GM18517 (cell line): ENCODE measurements around the gene JADE2.
A peak's percentile ranks its signal among the peaks of the same experiment; 100 is the strongest.

Source experiments
- ATAC-seq: cut with Tn5 transposase; IDR thresholded peaks from one replicate; pipeline ENCODE4 v1.9.1; 2021; ENCODE audit warnings: mild to moderate bottlenecking, moderate library complexity; ENCODE audit not compliant: unreplicated experiment

Gene JADE2

DNA sequence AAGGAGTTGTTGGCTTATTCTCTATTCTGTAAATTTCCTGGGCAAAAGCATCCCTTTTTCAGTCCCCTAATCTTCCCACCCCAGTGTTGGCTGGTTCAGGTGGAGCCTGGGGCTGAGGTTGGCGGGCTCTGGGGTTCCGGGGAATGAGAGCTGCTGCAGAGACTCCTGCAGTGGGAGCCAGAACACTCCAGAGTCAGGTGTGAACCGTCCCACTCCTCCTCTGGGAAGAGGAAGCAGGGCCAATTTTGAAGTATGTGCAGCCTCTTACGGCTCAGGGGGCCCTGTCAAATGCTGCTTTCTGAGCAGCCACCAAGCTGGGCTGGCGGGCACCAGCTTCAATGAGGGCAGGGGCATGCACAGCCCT is 42.8 kb downstream of the JADE2 start:
- ATAC-seq, result no peak

- no peak for ATAC-seq
Measured at GRCh38 chr5:134568761-134569695, 43.6 kb downstream of the JADE2 start.

DNA sequence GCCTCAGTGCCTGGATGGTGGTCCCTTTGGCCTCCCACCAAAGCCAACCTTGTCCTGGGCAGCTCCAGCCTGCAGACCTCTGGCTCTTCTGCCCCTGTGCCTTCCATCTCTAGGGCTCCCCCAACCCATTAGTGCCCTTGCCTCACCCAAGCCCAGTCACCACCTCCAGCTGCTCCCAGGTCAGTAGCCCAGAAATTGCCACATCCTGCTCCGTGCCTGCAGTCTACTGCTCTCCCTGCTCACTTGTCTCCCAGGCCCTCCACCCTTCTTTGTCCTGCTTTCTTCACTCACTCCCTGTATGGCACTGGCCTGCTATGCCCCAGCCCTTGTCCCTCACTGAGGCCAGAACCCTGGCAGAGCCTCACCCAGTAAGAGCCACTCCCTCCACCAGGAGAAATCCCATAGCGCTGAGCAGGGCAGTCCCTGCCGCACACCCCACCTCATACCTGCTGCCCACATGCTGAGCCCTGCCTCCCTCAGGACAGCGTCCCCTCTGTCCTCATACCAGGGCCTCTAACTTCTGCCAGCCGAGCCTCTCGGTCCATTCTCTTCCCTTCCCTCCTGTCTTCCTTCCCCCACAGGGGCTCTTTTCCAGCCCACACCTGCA is 44.4 kb downstream of the JADE2 start:
- no peak for ATAC-seq

- ATAC-seq, result no peak
Measured at GRCh38 chr5:134570365-134570758, 44.9 kb downstream of the JADE2 start.

DNA sequence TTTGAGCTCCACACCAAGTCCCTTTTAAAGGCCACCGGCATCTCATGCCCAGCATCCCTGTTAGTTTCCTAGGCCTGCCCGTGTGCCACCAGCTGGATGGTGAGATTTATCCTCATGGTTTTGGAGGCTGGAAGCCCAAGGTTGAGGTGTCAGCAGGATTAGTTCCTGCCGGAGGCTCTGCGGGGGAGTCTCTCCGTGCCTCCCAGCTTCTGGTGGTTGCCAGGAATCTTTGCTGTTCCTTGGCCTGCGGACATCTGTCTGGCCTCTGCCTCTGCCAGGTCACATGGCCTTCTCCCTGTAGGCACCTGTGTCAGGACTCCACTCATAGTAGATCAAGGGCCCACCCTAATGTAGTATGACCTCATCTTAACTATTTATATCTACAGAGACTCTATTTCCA is 45.4 kb downstream of the JADE2 start:
- ATAC-seq, result no peak

DNA sequence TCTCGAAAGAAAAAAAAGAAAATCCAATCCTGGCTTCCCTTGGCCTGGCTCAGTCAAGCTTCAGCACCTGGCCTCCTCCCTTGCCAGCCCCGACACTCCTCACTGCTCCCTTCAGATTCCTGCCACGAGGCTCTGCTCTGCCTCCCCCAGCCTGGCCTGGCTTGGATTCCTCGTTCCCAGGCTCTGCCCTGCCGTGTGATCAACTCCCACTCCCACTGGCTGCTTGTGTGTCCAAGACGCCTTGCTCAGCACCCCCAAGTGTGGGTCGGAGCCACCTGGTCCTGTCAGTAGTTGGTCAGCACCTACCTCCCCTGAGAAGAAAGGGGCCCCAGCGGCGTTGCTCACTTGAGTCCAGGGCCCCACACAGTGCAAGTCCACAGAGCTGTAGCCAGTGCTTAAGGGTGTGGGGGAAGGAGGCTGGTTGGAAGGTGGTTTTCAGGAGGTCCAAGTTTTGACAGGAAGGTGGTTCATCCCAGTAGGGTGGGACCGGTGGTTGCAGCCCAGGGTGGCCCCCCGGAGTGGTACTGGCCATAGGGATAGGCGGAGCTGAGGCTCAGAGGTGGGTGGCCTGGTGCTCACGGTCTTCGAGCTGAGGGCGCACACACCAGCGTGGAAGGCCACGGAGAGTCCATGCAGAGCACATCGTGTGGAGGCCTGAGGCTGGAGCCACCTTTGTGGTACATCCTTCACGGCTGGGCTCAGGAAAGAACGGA is 46.4 kb downstream of the JADE2 start:
- no peak for ATAC-seq

- no peak for ATAC-seq
Measured at GRCh38 chr5:134572811-134573210, 47.3 kb downstream of the JADE2 start.

- ATAC-seq, result no peak
Measured at GRCh38 chr5:134574521-134574920, 49.1 kb downstream of the JADE2 start.

GRCh38 chr5:134575316-134575715 is 49.8 kb downstream of the JADE2 start:
- ATAC-seq, result no peak

DNA sequence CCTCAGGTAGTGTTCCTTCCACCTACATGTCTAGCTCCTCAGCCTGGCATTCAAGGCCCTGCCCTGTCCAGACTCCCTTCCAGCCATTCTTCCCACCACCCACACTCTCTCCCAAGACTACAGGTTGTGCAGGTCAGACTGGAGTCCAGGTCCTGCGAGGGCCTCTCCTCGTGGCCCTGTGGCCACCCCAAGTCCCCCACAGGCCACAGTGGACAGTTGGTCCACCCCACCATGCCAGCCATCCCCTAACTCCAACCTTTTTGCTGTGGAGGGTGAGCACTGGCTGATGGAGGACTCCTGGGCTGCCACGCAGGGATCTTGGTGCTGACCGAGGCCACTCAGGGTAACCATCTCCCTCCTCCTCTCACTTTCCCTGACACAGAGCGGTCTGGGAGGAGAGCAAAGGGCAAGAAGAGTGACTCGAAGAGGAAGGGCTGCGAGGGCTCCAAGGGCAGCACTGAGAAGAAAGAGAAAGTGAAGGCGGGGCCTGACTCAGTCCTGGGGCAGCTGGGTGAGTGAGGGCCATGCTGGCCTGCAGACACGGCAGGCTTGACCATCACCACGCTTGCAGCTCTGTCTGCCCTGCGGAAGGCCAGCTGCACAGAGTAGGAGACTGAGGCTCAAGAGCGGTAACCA is 51.0 kb downstream of the JADE2 start:
- no peak for ATAC-seq

DNA sequence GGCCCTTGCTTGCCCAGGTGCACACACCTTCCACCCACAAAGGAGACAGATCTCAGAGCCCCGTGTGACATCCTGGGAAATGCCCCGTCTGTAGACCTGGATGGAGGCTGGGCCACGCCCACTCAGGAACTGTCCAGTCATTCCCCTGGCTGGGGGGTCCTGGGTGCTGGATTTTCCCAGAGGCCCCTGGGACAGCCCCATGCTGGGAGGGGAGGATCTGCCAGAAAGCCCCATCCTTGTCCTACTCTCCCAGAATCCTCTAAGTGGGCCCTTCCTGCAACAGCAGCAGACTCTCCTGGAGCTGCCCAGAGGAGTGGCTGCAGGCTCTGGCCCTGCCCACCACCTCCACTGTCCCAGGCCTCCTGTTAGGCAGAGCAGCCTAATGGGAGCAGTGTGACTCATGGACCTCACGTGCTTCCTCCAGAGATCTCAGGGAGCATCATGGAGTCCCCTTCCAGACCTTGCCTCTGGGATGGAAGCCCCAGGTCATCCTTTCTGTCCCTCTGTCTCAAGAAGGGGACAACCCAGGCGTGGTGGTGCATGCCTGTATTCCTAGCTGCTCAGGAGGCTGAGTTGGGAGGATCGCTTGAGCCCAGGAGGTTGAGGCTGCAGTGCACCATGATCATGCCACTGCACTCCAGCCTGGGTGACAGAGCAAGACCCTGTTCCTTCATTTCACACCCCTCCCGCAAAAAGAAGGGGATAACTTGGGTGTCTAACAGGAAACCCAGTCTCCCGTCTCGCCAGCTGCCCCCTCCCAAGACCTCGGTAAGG is 51.7 kb downstream of the JADE2 start:
- ATAC-seq, result no peak

DNA sequence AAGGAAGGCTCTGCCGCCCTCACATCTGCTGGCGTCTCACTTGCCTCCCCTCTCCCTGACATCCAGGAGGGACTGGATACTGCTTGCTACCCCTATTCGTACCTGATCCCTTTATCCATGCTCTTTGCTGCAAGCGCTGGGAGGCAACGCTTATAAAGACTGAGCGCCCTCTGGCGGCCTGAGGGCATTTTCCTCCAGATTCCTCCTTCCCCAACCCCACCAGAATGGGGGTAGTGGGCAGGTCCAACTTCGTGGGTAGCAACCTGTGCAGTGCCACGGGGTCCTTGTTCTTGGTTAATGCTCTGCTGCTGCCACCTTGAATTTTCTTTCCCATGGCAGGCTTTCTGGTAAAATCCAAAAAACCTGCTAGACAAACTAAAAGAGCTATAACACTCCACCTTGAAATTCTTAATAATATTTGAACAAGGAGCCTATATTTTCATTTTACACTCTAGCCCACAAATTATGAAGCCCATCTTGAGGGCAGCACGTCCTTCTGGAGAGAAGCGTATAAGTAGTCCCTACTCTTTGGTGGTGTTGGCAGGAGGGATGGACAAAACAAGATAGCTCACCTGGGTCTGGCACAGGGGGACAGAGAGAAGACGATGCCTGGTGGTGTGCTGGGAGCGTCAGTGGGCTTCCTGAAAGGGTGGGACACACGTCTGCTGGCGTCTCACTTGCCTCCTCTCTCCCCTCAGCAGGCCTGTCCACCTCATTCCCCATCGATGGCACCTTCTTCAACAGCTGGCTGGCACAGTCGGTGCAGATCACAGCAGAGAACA is 52.5 kb downstream of the JADE2 start:
- ATAC-seq, result peak; percentile 52

DNA sequence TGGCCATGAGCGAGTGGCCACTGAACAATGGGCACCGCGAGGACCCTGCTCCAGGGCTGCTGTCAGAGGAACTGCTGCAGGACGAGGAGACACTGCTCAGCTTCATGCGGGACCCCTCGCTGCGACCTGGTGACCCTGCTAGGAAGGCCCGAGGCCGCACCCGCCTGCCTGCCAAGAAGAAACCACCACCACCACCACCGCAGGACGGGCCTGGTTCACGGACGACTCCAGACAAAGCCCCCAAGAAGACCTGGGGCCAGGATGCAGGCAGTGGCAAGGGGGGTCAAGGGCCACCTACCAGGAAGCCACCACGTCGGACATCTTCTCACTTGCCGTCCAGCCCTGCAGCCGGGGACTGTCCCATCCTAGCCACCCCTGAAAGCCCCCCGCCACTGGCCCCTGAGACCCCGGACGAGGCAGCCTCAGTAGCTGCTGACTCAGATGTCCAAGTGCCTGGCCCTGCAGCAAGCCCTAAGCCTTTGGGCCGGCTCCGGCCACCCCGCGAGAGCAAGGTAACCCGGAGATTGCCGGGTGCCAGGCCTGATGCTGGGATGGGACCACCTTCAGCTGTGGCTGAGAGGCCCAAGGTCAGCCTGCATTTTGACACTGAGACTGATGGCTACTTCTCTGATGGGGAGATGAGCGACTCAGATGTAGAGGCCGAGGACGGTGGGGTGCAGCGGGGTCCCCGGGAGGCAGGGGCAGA is 53.3 kb downstream of the JADE2 start:
- no peak for ATAC-seq

DNA sequence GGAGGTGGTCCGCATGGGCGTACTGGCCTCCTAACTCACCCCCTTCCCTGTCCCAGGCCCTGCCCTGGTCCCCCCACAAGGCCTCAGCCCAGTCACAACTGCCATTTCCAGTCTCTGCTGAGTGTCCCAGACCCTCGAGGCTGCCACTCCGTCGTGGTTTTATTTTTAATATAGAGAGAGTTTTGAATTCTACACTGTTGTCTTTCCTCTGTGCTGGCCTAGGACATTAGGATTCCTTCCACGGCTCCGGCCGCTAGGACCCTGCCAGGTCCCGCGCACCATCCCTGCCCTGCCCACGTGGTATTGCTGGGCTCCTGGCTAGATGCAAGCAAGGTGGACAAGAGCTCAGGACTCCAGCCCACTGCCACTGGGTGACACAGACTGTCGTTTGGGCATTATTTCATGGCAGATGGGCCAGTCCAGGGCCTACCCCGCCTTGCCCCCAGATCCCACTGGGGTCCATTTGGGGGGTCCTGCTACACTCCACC is 53.9 kb downstream of the JADE2 start:
- ATAC-seq, result no peak

- no peak for ATAC-seq
Measured at GRCh38 chr5:134580001-134580460, 54.6 kb downstream of the JADE2 start.

GRCh38 chr5:134581241-134581981 is 55.9 kb downstream of the JADE2 start:
- no peak for ATAC-seq

DNA sequence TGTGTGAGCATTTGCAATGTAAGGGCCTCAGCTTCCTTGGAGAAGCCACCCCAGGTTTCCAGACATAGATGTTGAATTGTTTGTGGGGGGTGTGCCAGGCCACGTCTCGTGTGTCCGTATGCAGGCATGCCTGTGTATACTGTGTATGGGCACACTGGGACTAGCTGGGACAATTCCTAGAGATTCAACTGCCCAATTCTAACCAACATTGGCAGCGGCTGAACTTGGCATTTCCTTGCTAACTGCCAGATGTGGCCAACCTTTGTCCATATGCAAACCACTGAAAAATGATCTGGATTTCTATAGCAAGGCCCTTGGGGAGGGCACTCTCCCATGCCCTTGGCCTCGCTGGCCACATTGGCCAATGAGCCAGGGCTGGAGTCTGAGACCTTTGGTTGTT is 56.8 kb downstream of the JADE2 start:
- no peak for ATAC-seq

GRCh38 chr5:134582941-134583340 is 57.5 kb downstream of the JADE2 start:
- ATAC-seq, result no peak
